ENCODE results near the gene PAM. TPM values are rescaled to one million over a fixed set of nuclear protein-coding genes. Genes with fewer than 3 reads are reported as not detected.
A peak's percentile ranks its signal among the peaks of the same experiment; 100 is the strongest.

Gene PAM
- 100 to 1,000 TPM in 1 of 2 donors, 10 to 100 TPM in 1; 76.8 to 171 TPM for total RNA-seq

GRCh38 chr5:102754767-102755431 lies at the start of gene PAM:
TSS of gene PAM (plus strand) at chr5:102755305. CDS start at chr5:102866196, 110,891 bp downstream.
- intact Hi-C loops (cut with DNase I): loop anchor here (10.0 kb wide), 1 partner anchor 170 kb away; no protein-coding TSS in a partner anchor
- H3K27me3 ChIP-seq (replicated peaks; ENCODE audit: insufficient read depth): no peaks in the 10 kb centered on the region
- H3K4me3 ChIP-seq: peak within 1 kb of the TSS; percentile 70 to 71
- DNase-seq (ENCODE audit: low spot score): peak; percentile 55
- WGBS: 2% methylated on average over 50 of the region's 65 CpGs
- H3K4me1 ChIP-seq (replicated peaks): no peaks in the 10 kb centered on the region
- TF ChIP-seq POLR2AphosphoS5 (IDR thresholded peaks at IDR 0.05) (peak; percentile 5), POLR2A (IDR thresholded peaks at IDR 0.05) (peak; percentile 48), CTCF (IDR thresholded peaks at IDR 0.05) (no peak)
- no peaks in the 10 kb centered on the region for H3K9me3 ChIP-seq
- H3K36me3 ChIP-seq: no peaks in the 10 kb centered on the region
- peak within 1 kb of the TSS; percentile 56 to 64 for H3K27ac ChIP-seq

GRCh38 chr5:102711525-102712385 lies 43.4 kb upstream of the PAM start:
- H3K9me3 ChIP-seq: no peaks in the 10 kb centered on the region
- WGBS: 86% methylated on average over 8 of the region's 8 CpGs
- H3K27me3 ChIP-seq (replicated peaks; ENCODE audit: insufficient read depth): no peaks in the 10 kb centered on the region
- H3K4me3 ChIP-seq: no peak overlapping the region
- TF ChIP-seq POLR2A (IDR thresholded peaks at IDR 0.05) (no peak), CTCF (IDR thresholded peaks at IDR 0.05) (no peak), POLR2AphosphoS5 (IDR thresholded peaks at IDR 0.05) (no peak)
- intact Hi-C loops (cut with DNase I): no loop called here
- H3K4me1 ChIP-seq (replicated peaks): no peaks in the 10 kb centered on the region
- no peak overlapping the region for H3K27ac ChIP-seq
- no peaks in the 10 kb centered on the region for H3K36me3 ChIP-seq
- no peak for DNase-seq (ENCODE audit: low spot score)

- no peaks in the 10 kb centered on the region for H3K27me3 ChIP-seq (replicated peaks; ENCODE audit: insufficient read depth)
- DNase-seq (ENCODE audit: low spot score): no peak
- H3K4me3 ChIP-seq: no peak overlapping the region
- no peak overlapping the region for H3K27ac ChIP-seq
- no peaks in the 10 kb centered on the region for H3K4me1 ChIP-seq (replicated peaks)
- TF ChIP-seq POLR2A (IDR thresholded peaks at IDR 0.05) (no peak), CTCF (IDR thresholded peaks at IDR 0.05) (no peak), POLR2AphosphoS5 (IDR thresholded peaks at IDR 0.05) (no peak)
- intact Hi-C loops (cut with DNase I): no loop called here
- no peaks in the 10 kb centered on the region for H3K36me3 ChIP-seq
- 94% methylated on average over 2 of the region's 2 CpGs for WGBS
- no peaks in the 10 kb centered on the region for H3K9me3 ChIP-seq
Observed at GRCh38 chr5:102713278-102713677, 41.8 kb upstream of the PAM start.

- WGBS: 66% methylated on average over 6 of the region's 6 CpGs
- Histone ChIP-seq H3K27ac (no peak overlapping the region), H3K4me1 (replicated peaks) (no peaks in the 10 kb centered on the region), H3K4me3 (no peak overlapping the region), H3K27me3 (replicated peaks; ENCODE audit: insufficient read depth) (no peaks in the 10 kb centered on the region), H3K36me3 (no peaks in the 10 kb centered on the region), H3K9me3 (no peaks in the 10 kb centered on the region)
- intact Hi-C loops (cut with DNase I): no loop called here
- no peak for TF ChIP-seq CTCF (IDR thresholded peaks at IDR 0.05)
- TF ChIP-seq POLR2A (IDR thresholded peaks at IDR 0.05): no peak
- no peak for TF ChIP-seq POLR2AphosphoS5 (IDR thresholded peaks at IDR 0.05)
- no peak for DNase-seq (ENCODE audit: low spot score)
Observed at GRCh38 chr5:102713682-102714231, 41.3 kb upstream of the PAM start.

All from prostate gland (tissue), 2 donors.